DND-41 (cell line): ENCODE results near the gene CNOT10.

Experiments
- EZH2 ChIP-seq: IDR thresholded peaks from 3 replicates; pipeline ENCODE4 v1.6.1; 2012; ENCODE audit warnings: borderline replicate concordance, low read depth, mild to moderate bottlenecking, moderate library complexity, low read length, inconsistent platforms; ENCODE audit not compliant: severe bottlenecking
- TF ChIP-seq, protein P1 (sequence below): IDR thresholded peaks from 2 replicates; pipeline ENCODE4 v1.5.1; 2012; ENCODE audit warnings: borderline replicate concordance, low read length, moderate library complexity, mild to moderate bottlenecking; ENCODE audit not compliant: poor library complexity, severe bottlenecking; ENCODE audit errors: extremely low read depth

DNA sequence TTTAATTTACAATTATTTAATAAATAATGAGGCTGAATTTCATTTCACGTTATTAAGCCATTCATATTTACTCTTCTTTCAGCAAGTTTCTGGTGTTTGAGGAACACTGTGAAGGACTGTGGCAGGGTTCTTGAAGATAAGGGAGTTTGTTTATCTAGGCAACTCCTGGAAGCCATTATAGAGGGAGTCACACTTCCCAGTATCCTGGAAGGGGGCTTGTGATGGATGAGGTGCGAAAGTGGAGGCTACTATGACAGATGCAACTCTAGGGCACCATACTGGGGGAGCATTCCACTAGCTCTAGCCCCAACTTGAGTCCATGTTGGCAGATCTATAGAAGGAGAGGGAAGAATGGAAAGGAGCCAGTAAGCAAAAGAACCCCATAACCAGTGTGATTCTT lies 14.4 kb downstream of the CNOT10 start:
- TF ChIP-seq, protein P1, sequence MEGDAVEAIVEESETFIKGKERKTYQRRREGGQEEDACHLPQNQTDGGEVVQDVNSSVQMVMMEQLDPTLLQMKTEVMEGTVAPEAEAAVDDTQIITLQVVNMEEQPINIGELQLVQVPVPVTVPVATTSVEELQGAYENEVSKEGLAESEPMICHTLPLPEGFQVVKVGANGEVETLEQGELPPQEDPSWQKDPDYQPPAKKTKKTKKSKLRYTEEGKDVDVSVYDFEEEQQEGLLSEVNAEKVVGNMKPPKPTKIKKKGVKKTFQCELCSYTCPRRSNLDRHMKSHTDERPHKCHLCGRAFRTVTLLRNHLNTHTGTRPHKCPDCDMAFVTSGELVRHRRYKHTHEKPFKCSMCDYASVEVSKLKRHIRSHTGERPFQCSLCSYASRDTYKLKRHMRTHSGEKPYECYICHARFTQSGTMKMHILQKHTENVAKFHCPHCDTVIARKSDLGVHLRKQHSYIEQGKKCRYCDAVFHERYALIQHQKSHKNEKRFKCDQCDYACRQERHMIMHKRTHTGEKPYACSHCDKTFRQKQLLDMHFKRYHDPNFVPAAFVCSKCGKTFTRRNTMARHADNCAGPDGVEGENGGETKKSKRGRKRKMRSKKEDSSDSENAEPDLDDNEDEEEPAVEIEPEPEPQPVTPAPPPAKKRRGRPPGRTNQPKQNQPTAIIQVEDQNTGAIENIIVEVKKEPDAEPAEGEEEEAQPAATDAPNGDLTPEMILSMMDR, result no peak
- TF ChIP-seq EZH2, result no peak
